SK-N-SH treated with all-trans-retinoic acid at 6 μM for 48 hours (cell line): ENCODE results near the gene RUSC2.

Experiments
- ATAC-seq: fragments of 200-7000 bp; cut with Tn5 transposase; 3 replicates; pipeline ENCODE4 v1.9.1; 2020; ENCODE audit warnings: mild to moderate bottlenecking, moderate library complexity
- ARNTL ChIP-seq: fragments of 450-650 bp; formaldehyde crosslinking; IDR thresholded peaks from 2 replicates; pipeline ENCODE4 v1.5.0; 2020; ENCODE audit warnings: low read depth, mild to moderate bottlenecking, moderate library complexity, borderline replicate concordance
- BACH2 ChIP-seq: fragments of 250-450 bp; sonication (Bioruptor Pico); IDR thresholded peaks from 2 replicates; pipeline ENCODE4 v1.9.0; 2021; ENCODE audit warnings: mild to moderate bottlenecking, borderline replicate concordance
- CREB5 ChIP-seq: fragments of 250-450 bp; sonication (Bioruptor Pico); IDR thresholded peaks from 2 replicates; pipeline ENCODE4 v1.5.1; 2020; ENCODE audit warnings: low read depth, mild to moderate bottlenecking, moderate library complexity
- CSDC2 ChIP-seq: fragments of 250-450 bp; sonication (Bioruptor Pico); IDR thresholded peaks from 2 replicates; pipeline ENCODE4 v1.5.0; 2020; ENCODE audit warnings: mild to moderate bottlenecking, moderate library complexity
- CSRNP3 ChIP-seq: fragments of 250-450 bp; sonication (Bioruptor Pico); IDR thresholded peaks from 2 replicates; pipeline ENCODE4 v1.5.1; 2021; ENCODE audit warnings: mild to moderate bottlenecking, moderate library complexity
- ESRRG ChIP-seq: fragments of 250-450 bp; sonication (Bioruptor Pico); IDR thresholded peaks from 2 replicates; pipeline ENCODE4 v1.6.1; 2021; ENCODE audit warnings: mild to moderate bottlenecking
- GLIS3 ChIP-seq: fragments of 250-450 bp; sonication (Bioruptor Pico); IDR thresholded peaks from 2 replicates; pipeline ENCODE4 v1.5.0; 2020; ENCODE audit warnings: mild to moderate bottlenecking, moderate library complexity
- ISL1 ChIP-seq: fragments of 250-450 bp; sonication (Bioruptor Pico); IDR thresholded peaks from 2 replicates; pipeline ENCODE4 v2.1.2; 2022; ENCODE audit warnings: mild to moderate bottlenecking, moderate library complexity
- OSR1 ChIP-seq: fragments of 250-450 bp; sonication (Bioruptor Pico); IDR thresholded peaks from 2 replicates; pipeline ENCODE4 v1.8.0; 2022; ENCODE audit warnings: moderate library complexity, mild to moderate bottlenecking, inconsistent platforms
- POU6F1 ChIP-seq: fragments of 250-450 bp; sonication (Bioruptor Pico); IDR thresholded peaks from 2 replicates; pipeline ENCODE4 v1.8.0; 2021; ENCODE audit warnings: low read depth, mild to moderate bottlenecking, moderate library complexity, borderline replicate concordance
- PPARA ChIP-seq: fragments of 250-450 bp; sonication (Bioruptor Pico); IDR thresholded peaks from 2 replicates; pipeline ENCODE4 v1.5.0; 2020; ENCODE audit warnings: mild to moderate bottlenecking, borderline replicate concordance
- SNAI2 ChIP-seq: fragments of 250-450 bp; sonication (Bioruptor Pico); IDR thresholded peaks from 2 replicates; pipeline ENCODE4 v1.5.0; 2020; ENCODE audit warnings: mild to moderate bottlenecking, moderate library complexity
- TCF4 ChIP-seq: fragments of 250-450 bp; sonication (Bioruptor Pico); IDR thresholded peaks from 2 replicates; pipeline ENCODE4 v1.8.0; 2021; ENCODE audit warnings: mild to moderate bottlenecking, moderate library complexity, borderline replicate concordance
- TOX ChIP-seq: fragments of 250-450 bp; sonication (Bioruptor Pico); IDR thresholded peaks from 2 replicates; pipeline ENCODE4 v1.8.0; 2021; ENCODE audit warnings: mild to moderate bottlenecking, moderate library complexity, borderline replicate concordance
- TSHZ2 ChIP-seq: fragments of 250-450 bp; sonication (Bioruptor Pico); IDR thresholded peaks from 2 replicates; pipeline ENCODE4 v1.5.0; 2020; ENCODE audit warnings: mild to moderate bottlenecking, moderate library complexity
- ZC3H10 ChIP-seq: fragments of 250-450 bp; sonication (Bioruptor Pico); IDR thresholded peaks from 2 replicates; pipeline ENCODE4 v1.5.1; 2021; ENCODE audit warnings: mild to moderate bottlenecking, moderate library complexity
- ZFP3 ChIP-seq: fragments of 250-450 bp; sonication (Bioruptor Pico); IDR thresholded peaks from 2 replicates; pipeline ENCODE4 v1.5.0; 2020; ENCODE audit warnings: mild to moderate bottlenecking, moderate library complexity
- ZFP30 ChIP-seq: fragments of 450-650 bp; formaldehyde crosslinking; IDR thresholded peaks from 2 replicates; pipeline ENCODE4 v1.5.0; 2022; ENCODE audit warnings: mild to moderate bottlenecking, moderate library complexity
- ZNF565 ChIP-seq: fragments of 450-650 bp; formaldehyde crosslinking; conservative IDR thresholded peaks from 2 replicates; pipeline ENCODE4 v1.5.0; 2020; ENCODE audit warnings: low read depth, mild to moderate bottlenecking, moderate library complexity
- ZNF70 ChIP-seq: fragments of 450-650 bp; formaldehyde crosslinking; IDR thresholded peaks from 2 replicates; pipeline ENCODE4 v1.5.0; 2020; ENCODE audit warnings: mild to moderate bottlenecking, moderate library complexity
- ZNF8 ChIP-seq: fragments of 450-650 bp; formaldehyde crosslinking; IDR thresholded peaks from 2 replicates; pipeline ENCODE4 v1.5.0; 2020; ENCODE audit warnings: mild to moderate bottlenecking, moderate library complexity

RUSC2 gene

GRCh38 chr9:35453786-35454185 lies 36.1 kb upstream of the RUSC2 start:
- ATAC-seq, result no peak
- TF ChIP-seq GLIS3 (CRISPR knock-in tag) (no peak), SNAI2 (CRISPR knock-in tag) (no peak), POU6F1 (CRISPR knock-in tag) (no peak), TCF4 (CRISPR knock-in tag) (no peak), PPARA (CRISPR knock-in tag) (no peak), TOX (CRISPR knock-in tag) (no peak), ZFP30 (CRISPR knock-in tag) (no peak), OSR1 (no peak), ZNF8 (CRISPR knock-in tag) (no peak), BACH2 (CRISPR knock-in tag) (no peak), ZFP3 (no peak), ZNF565 (CRISPR knock-in tag) (no peak), CREB5 (no peak), ISL1 (no peak), ARNTL (no peak), ESRRG (CRISPR knock-in tag) (no peak), ZC3H10 (CRISPR knock-in tag) (no peak), CSDC2 (CRISPR knock-in tag) (no peak), TSHZ2 (CRISPR knock-in tag) (no peak)

GRCh38 chr9:35464141-35465025 lies 25.5 kb upstream of the RUSC2 start:
- ATAC-seq, result no peak
- TF ChIP-seq ZFP30 (CRISPR knock-in tag), result no peak
- TF ChIP-seq, all 23 proteins: peak for 0

- ATAC-seq, result no peak
- TF ChIP-seq ZNF70 (CRISPR knock-in tag) (no peak), ZNF565 (CRISPR knock-in tag) (no peak), CREB5 (no peak), GLIS3 (CRISPR knock-in tag) (no peak), ISL1 (no peak), CSDC2 (CRISPR knock-in tag) (no peak), TOX (CRISPR knock-in tag) (no peak), PPARA (CRISPR knock-in tag) (no peak), CSRNP3 (CRISPR knock-in tag) (no peak), SNAI2 (CRISPR knock-in tag) (no peak), TSHZ2 (CRISPR knock-in tag) (no peak), ESRRG (CRISPR knock-in tag) (no peak), OSR1 (no peak)
Observed at GRCh38 chr9:35470340-35470739, 19.6 kb upstream of the RUSC2 start.
